ENCODE measurements around the gene TXNDC17.
A peak's percentile ranks its signal among the peaks of the same experiment; 100 is the strongest.
"Not testable (repeated sequence)": the region's sequence is repeated elsewhere in the genome, so short reads cannot be mapped to it uniquely, and the experiment has no call there.

TXNDC17 gene

GRCh38 chr17:6640536-6641246 lies at the start of gene TXNDC17, which contains the start of gene KIAA0753:
TXNDC17 (plus strand) TSS chr17:6641060; CDS start chr17:6641083, 23 bp downstream.
KIAA0753 (minus strand) TSS chr17:6640711; CDS start chr17:6635103, 5,608 bp downstream.
- DNase-seq (ENCODE audit: low read depth, low spot score), result peak; percentile 96

GRCh38 chr17:6591599-6592158 lies 49.2 kb upstream of the TXNDC17 start:
- DNase-seq (ENCODE audit: low read depth, low spot score), result peak; percentile 71

- peak; percentile 56 for DNase-seq (ENCODE audit: low read depth, low spot score)
Measured at GRCh38 chr17:6592173-6592572, 48.7 kb upstream of the TXNDC17 start.

- DNase-seq (ENCODE audit: low read depth, low spot score), result not testable (repeated sequence)
Measured at GRCh38 chr17:6593371-6593770, 47.5 kb upstream of the TXNDC17 start.

- DNase-seq (ENCODE audit: low read depth, low spot score), result no peak
Measured at GRCh38 chr17:6596081-6596480, 44.8 kb upstream of the TXNDC17 start.

- no peak for DNase-seq (ENCODE audit: low read depth, low spot score)
Measured at GRCh38 chr17:6596511-6596910, 44.3 kb upstream of the TXNDC17 start.

GRCh38 chr17:6596941-6597340 lies 43.9 kb upstream of the TXNDC17 start:
- DNase-seq (ENCODE audit: low read depth, low spot score), result no peak

GRCh38 chr17:6597727-6598126 lies 43.1 kb upstream of the TXNDC17 start:
- DNase-seq (ENCODE audit: low read depth, low spot score), result no peak

- peak; percentile 77 for DNase-seq (ENCODE audit: low read depth, low spot score)
Measured at GRCh38 chr17:6599364-6599763, 41.5 kb upstream of the TXNDC17 start.

GRCh38 chr17:6602141-6602540 lies 38.7 kb upstream of the TXNDC17 start:
- DNase-seq (ENCODE audit: low read depth, low spot score), result no peak

GRCh38 chr17:6603744-6604325 lies 37.0 kb upstream of the TXNDC17 start:
- peak; percentile 52 for DNase-seq (ENCODE audit: low read depth, low spot score)

- no peak for DNase-seq (ENCODE audit: low read depth, low spot score)
Measured at GRCh38 chr17:6605142-6605541, 35.7 kb upstream of the TXNDC17 start.

- peak; percentile 55 for DNase-seq (ENCODE audit: low read depth, low spot score)
Measured at GRCh38 chr17:6608321-6608720, 32.5 kb upstream of the TXNDC17 start.

- peak; percentile 28 for DNase-seq (ENCODE audit: low read depth, low spot score)
Measured at GRCh38 chr17:6610011-6610410, 30.8 kb upstream of the TXNDC17 start.

- DNase-seq (ENCODE audit: low read depth, low spot score), result no peak
Measured at GRCh38 chr17:6611231-6611630, 29.6 kb upstream of the TXNDC17 start.

- no peak for DNase-seq (ENCODE audit: low read depth, low spot score)
Measured at GRCh38 chr17:6623941-6624340, 16.9 kb upstream of the TXNDC17 start.

GRCh38 chr17:6626616-6627015 lies 14.2 kb upstream of the TXNDC17 start:
- no peak for DNase-seq (ENCODE audit: low read depth, low spot score)

- DNase-seq (ENCODE audit: low read depth, low spot score), result peak; percentile 33
Measured at GRCh38 chr17:6627019-6627418, 13.8 kb upstream of the TXNDC17 start.

- DNase-seq (ENCODE audit: low read depth, low spot score), result no peak
Measured at GRCh38 chr17:6630390-6630789, 10.5 kb upstream of the TXNDC17 start.

GRCh38 chr17:6632530-6632929 lies 8.3 kb upstream of the TXNDC17 start:
- no peak for DNase-seq (ENCODE audit: low read depth, low spot score)

GRCh38 chr17:6633263-6633662 lies 7.6 kb upstream of the TXNDC17 start:
- DNase-seq (ENCODE audit: low read depth, low spot score), result no peak

GRCh38 chr17:6636105-6636504 lies 4.8 kb upstream of the TXNDC17 start:
- no peak for DNase-seq (ENCODE audit: low read depth, low spot score)

All from astrocyte of the hippocampus (primary cell).